Kidney capillary endothelial cell (primary cell): Measurements from ENCODE around the gene SEZ6.
"Not testable (repeated sequence)": the region's sequence is repeated elsewhere in the genome, so short reads cannot be mapped to it uniquely, and the experiment has no call there.

Source experiments
- DNase-seq: peaks from one replicate; pipeline ENCODE4 v3.0.0-alpha.2; 2018; ENCODE audit warnings: low spot score

The SEZ6 gene

DNA sequence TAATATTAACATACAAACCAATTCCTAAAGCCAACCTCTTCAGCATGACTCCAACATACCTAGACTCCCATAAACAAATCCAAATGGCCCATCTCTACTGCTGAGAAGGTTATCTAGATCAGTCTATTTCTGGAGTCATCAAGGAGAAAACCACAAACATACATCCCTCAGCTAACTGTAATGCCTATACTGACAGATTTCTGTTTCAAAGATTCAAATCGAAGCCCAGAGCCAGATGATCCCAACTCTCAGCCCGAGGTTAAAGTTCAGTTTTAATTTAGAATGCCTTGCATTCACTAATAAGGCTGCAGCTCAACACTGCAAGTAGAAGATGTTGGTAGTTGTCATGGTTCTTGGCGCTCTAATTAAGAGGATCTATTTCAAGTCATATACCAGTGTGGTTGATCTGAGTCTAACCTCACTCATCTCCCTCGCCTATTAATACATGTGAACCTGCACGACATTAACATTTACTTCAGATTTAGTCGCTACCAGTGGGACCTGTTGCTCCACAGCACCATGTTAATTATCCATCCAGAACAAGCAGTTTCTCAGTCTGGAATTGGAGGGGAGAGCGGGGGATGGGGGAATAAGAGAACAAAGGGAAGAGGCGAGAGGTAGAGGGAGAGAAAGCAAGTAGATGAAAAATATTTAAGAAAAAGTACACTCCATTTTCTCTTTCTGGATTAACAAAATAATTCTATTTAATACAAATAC is 69.9 kb downstream of the SEZ6 start:
- DNase-seq: no peak

- not testable (repeated sequence) for DNase-seq
Measured at GRCh38 chr17:28934508-28934907, 71.3 kb downstream of the SEZ6 start.

- no peak for DNase-seq
Measured at GRCh38 chr17:28929787-28930186, 76.0 kb downstream of the SEZ6 start.

DNA sequence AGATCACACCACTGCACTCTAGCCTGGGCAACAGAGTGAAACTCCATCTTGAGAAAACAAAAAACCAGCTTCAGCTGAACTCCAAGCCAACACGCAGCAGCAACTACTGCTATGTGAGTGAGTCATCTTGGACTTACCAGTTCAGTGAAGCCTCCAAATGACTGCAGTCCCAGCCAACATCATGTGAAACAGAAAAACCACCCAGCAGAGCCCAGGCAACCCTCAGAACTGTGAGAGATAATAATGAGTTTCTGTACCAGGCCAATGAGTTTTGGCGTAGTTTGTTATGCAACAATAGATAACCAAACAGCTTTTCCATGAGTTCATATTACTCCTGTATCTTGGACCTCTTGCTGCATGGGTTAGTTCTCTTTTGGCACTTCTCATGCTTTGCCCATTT is 77.8 kb downstream of the SEZ6 start:
- DNase-seq: no peak

GRCh38 chr17:28926786-28927185 is 79.0 kb downstream of the SEZ6 start:
- DNase-seq: no peak

DNA sequence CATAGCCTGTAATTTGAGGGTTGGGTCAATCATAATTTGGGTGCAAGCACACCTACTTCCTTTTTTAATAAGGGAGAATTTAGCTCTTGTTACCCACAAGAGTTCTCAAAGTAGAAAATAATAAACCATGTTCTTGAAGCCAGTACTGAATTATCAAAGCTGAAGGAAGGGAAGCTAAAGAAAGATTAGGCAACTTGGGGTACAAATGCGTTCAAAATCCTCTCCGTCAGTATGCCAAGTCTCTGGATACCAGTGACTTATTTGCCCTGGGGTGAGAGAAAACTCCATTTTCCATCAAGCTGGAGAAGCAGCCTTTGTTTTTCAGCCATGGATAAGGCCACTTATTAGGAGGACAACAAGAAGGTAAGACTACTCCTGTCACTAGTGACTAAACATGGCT is 79.5 kb downstream of the SEZ6 start:
- DNase-seq: no peak

GRCh38 chr17:28925912-28926365 is 79.9 kb downstream of the SEZ6 start:
- DNase-seq: peak; percentile 85

GRCh38 chr17:28920201-28920600 is 85.6 kb downstream of the SEZ6 start:
- DNase-seq: no peak

DNA sequence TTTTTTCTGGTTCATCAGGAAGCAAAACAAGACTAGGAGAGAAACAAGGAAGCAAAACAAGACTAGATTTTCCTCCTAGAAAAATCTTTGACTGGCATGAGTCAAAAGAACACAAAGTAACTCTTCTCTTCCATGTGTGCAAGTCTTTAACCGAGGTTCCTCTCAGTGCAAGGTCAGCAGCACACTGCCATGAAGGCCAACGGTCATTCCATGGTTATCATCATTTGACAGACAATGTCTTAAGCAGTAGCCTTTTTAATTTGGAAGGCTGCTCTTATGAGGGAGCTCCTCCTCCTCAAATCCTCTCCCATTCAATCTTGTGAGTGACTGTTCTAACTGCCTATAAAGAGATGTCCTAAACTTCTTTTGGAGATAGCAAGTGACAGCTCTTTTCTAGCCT is 87.5 kb downstream of the SEZ6 start:
- DNase-seq: no peak

DNA sequence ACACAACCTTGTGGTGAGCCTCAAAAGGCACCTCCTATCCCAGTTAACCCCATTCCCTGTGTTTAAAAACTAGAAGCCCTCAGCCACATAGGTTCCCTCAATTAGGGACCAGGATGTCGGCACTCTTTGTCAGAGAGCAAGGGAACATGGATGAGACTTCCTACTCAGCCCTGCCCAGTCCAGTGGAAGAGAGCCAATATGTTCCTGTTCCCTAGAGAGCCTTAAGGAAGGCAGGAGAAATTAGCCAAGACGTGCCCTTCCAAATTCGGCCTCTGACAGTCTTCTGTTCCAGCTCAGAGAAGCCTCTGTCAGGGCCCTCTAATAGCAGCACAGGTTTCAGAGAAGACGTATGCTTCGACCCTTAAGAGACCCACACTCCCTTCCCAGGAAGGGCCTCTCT is 88.4 kb downstream of the SEZ6 start:
- DNase-seq: no peak

DNA sequence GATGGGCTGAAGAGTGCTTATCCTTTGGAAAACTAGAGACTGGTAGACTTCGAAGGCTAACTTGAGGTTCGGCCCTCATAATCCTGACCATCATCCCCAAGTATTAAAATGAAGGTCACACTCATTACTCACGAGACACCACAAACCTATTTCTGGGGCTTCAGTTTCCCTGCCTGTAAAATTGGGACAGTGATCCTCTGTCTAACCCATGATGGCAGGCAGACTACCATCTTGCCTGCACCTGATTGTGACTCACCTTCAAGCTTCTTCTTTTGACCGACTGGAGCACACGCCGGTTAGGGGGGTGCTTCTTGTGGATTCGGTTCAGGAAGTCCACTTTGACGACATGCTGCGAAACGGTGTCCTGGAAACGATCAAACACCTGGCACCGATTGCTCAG is 88.8 kb downstream of the SEZ6 start:
- DNase-seq: no peak

GRCh38 chr17:28916302-28916934 is 89.4 kb downstream of the SEZ6 start:
- no peak for DNase-seq

GRCh38 chr17:28912938-28913333 is 92.9 kb downstream of the SEZ6 start:
- no peak for DNase-seq

DNA sequence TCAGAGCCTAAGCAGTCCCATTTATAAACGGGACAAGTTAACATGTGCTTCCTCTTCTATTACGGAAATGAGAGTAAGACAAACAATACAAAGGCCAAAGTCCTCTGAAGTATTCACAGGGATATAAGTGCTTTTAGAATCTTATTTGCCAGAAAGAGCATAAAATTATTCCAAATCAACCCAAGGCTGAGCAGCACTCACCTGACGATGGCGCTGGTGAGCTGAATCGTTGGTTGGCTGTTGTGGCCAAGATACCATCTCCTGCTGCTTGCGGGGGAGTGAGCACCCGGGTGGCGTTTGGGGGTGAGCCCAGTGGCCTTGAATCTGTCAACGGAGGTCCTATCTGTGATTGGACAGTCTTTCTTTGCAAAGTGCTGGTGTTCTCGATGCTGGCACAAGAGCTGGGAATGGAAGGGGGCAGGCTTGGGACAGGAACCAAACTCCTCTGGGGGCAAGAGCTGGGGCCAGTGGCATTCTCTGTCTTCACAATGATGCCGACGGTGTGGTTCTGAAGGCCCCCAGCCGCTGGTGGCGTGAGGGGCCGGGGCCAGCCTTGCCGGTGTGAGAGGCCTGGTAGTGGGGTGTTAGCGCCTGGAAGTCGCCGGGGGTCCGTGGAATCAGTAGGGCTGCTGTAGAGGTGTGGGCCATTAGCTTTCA is 93.4 kb downstream of the SEZ6 start:
- DNase-seq: no peak

GRCh38 chr17:28911411-28912045 is 94.3 kb downstream of the SEZ6 start:
- DNase-seq: no peak

DNA sequence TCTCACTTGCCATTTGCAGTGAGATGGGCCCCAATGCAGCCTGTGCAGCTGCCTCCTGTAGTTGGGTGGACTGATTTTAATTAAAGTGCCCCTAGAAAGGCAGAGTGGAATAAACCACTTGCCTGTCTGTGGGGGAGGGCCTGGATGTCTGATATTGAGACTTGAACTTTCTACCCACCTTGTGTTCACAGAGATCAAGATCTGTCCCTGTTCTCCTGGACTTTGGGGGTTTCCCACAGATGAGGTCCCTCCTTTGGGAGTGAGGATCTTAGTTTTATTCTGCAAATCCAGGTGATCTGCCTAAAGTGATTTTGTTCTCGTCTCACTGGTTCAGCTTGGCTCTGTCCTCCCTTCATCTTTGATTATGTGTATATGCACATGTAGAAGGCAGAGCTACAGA is 95.3 kb downstream of the SEZ6 start:
- no peak for DNase-seq

GRCh38 chr17:28908640-28909167 is 97.1 kb downstream of the SEZ6 start:
- no peak for DNase-seq

DNA sequence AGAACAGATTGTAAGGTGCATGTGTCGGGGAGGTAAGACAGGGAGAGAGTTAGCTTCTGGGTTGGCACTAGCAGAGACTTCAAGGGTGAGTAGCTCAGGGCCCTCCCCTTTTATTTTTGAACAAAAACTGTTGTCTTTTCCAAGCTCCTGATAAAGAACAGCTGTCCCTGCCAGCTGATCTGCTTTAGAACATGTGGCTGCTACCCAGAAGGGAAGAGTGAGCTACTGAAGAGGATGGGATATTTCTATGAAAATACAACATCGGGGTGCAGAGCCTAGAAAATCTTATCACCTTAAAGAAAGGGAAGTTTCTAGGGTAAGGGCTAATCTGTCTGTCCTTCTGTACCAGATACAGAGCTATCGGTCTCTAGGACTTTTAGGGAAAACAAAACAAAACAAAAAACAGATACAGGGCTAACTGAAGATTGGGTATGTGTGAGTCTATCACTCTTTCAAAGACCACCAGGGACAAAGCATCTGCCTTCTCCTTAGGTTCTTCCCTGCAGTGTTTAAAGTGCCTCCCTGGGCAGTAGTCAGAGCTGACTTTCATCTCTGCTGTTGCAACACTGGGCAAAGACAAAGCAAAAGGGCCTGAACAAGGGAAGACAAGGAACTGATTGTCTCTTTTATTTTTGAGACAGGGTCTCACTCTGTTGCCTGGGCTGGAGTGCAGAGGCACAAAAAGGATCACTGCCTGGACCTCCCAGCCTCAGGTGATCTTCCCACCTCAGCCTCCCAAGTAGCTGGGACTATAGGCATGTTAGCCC is 97.9 kb downstream of the SEZ6 start:
- DNase-seq: no peak

GRCh38 chr17:28906706-28907438 is 99.0 kb downstream of the SEZ6 start:
- no peak for DNase-seq

GRCh38 chr17:28906276-28906675 is 99.6 kb downstream of the SEZ6 start:
- no peak for DNase-seq
